ENCODE results near the gene DLGAP1. TPM values are rescaled to one million over a fixed set of nuclear protein-coding genes. Genes with fewer than 3 reads are reported as not detected.

DLGAP1 gene
- polyA plus RNA-seq, 1 of the 3 experiments (the other 2 are of a cell fraction), result not detected

GRCh38 chr18:3985020-3985419, 470.1 kb downstream of the DLGAP1 start:
- no peak for DNase-seq
- CTCF ChIA-PET, result interaction anchor here (1.1 to 1.5 kb wide), 3 partner anchors 11 to 121 kb away, joined by 3 to 8 read pairs (median 5); no protein-coding TSS in a partner anchor

GRCh38 chr18:3984163-3984757, 470.8 kb downstream of the DLGAP1 start:
- H3K9me2 ChIP-seq, result no peaks in the 10 kb centered on the region
- no peak overlapping the region for H3K27ac ChIP-seq (ENCODE audit: low read depth in 2 of 2, low read length in 1 of 2)
- no peaks in the 10 kb centered on the region for H4K20me1 ChIP-seq (ENCODE audit: insufficient read depth)
- no peaks in the 10 kb centered on the region; the same call in 1 of the 2 replicates for H3K27me3 ChIP-seq (ENCODE audit: insufficient read depth)
- H2AFZ ChIP-seq (ENCODE audit: low read depth), result no peak overlapping the region
- H3K4me2 ChIP-seq, result no peak overlapping the region
- POLR2A ChIA-PET, result interaction anchor here (0.6 kb wide), 1 partner anchor 11 kb away, joined by 3 read pairs; no protein-coding TSS in a partner anchor
- no peaks in the 10 kb centered on the region for H3K79me2 ChIP-seq (ENCODE audit: insufficient read depth)
- CTCF ChIA-PET, result interaction anchor here (1.1 to 1.5 kb wide), 3 partner anchors 11 to 122 kb away, joined by 3 to 5 read pairs (median 5); no protein-coding TSS in a partner anchor
- H3K36me3 ChIP-seq (replicated peaks in 1 of 2; ENCODE audit: control insufficient read depth in 1 of 2, insufficient read depth in 2 of 2, low read length in 1 of 2), result no peaks in the 10 kb centered on the region
- H3F3A ChIP-seq (replicated peaks; ENCODE audit: insufficient read depth), result no peaks in the 10 kb centered on the region
- no peak for DNase-seq
- no peak overlapping the region for H3K4me3 ChIP-seq (ENCODE audit: low read depth in 2 of 2, low read length in 1 of 2)
- H3K9ac ChIP-seq, result no peak overlapping the region
- 5% methylated on average over 3 of the region's 3 CpGs for WGBS (ENCODE audit: low lambda C conversion rate)
- peaks cover 0 to 14% of the 10 kb centered on the region in 2 experiments; a peak in 1 of 4 replicates for H3K4me1 ChIP-seq (ENCODE audit: control insufficient read depth in 1 of 2, insufficient read depth in 2 of 2, low read depth in 1 of 2, low read length in 1 of 2)
- no peaks in the 10 kb centered on the region for H3K9me3 ChIP-seq
- TF ChIP-seq RXRA (IDR thresholded peaks at IDR 0.05; ENCODE audit: borderline replicate concordance, low read depth) (no peak), USF2 (IDR thresholded peaks at IDR 0.05; ENCODE audit: borderline replicate concordance, low read depth, low read length) (no peak), SIN3A (IDR thresholded peaks at IDR 0.05; ENCODE audit: borderline replicate concordance, low read depth, low read length) (no peak), FOXJ3 (CRISPR knock-in tag; IDR thresholded peaks at IDR 0.05) (no peak), FOXM1 (IDR thresholded peaks at IDR 0.05; ENCODE audit: low read depth) (no peak), POLR2AphosphoS5 (IDR thresholded peaks at IDR 0.05; ENCODE audit: low read depth, low read length) (no peak), CHD2 (IDR thresholded peaks at IDR 0.05; ENCODE audit: low read length, partially characterized antibody) (no peak), CTCF (IDR thresholded peaks at IDR 0.05) (no peak), SMC3 (IDR thresholded peaks at IDR 0.05; ENCODE audit: low read depth, low read length) (no peak)

More at GRCh38 chr18:3985020-3985419, 470.1 kb downstream of the DLGAP1 start:
- Histone ChIP-seq H3K4me1 (ENCODE audit: control insufficient read depth in 1 of 2, insufficient read depth in 2 of 2, low read depth in 1 of 2, low read length in 1 of 2) (peaks cover 0 to 14% of the 10 kb centered on the region in 2 experiments; a peak in 1 of 4 replicates), H3K9ac (no peak overlapping the region), H2AFZ (ENCODE audit: low read depth) (peak overlapping the region; percentile 42; the same call in 1 of the 2 replicates), H3K9me2 (no peaks in the 10 kb centered on the region), H3K36me3 (replicated peaks in 1 of 2; ENCODE audit: control insufficient read depth in 1 of 2, insufficient read depth in 2 of 2, low read length in 1 of 2) (no peaks in the 10 kb centered on the region), H3K27me3 (ENCODE audit: insufficient read depth) (no peaks in the 10 kb centered on the region; the same call in 1 of the 2 replicates), H3K27ac (ENCODE audit: low read depth in 2 of 2, low read length in 1 of 2) (no peak overlapping the region), H3K4me2 (no peak overlapping the region), H3F3A (replicated peaks; ENCODE audit: insufficient read depth) (no peaks in the 10 kb centered on the region), H3K9me3 (no peaks in the 10 kb centered on the region), H3K4me3 (ENCODE audit: low read depth in 2 of 2, low read length in 1 of 2) (no peak overlapping the region), H3K79me2 (ENCODE audit: insufficient read depth) (no peaks in the 10 kb centered on the region), H4K20me1 (ENCODE audit: insufficient read depth) (no peaks in the 10 kb centered on the region)
- no peak for TF ChIP-seq RFX5 (IDR thresholded peaks at IDR 0.05; ENCODE audit: low read length)
- no peak for TF ChIP-seq FOXM1 (IDR thresholded peaks at IDR 0.05; ENCODE audit: low read depth)
- no peak for TF ChIP-seq USF2 (IDR thresholded peaks at IDR 0.05; ENCODE audit: borderline replicate concordance, low read depth, low read length)
- no peak for TF ChIP-seq RAD21 (IDR thresholded peaks at IDR 0.05; ENCODE audit: low read length)
- no peak for TF ChIP-seq FOSL2 (IDR thresholded peaks at IDR 0.05; ENCODE audit: borderline replicate concordance, low read depth)
- TF ChIP-seq TCF12 (IDR thresholded peaks at IDR 0.05), result no peak
- no peak for TF ChIP-seq ZBTB33 (IDR thresholded peaks at IDR 0.05; ENCODE audit: borderline replicate concordance, low read depth)
- TF ChIP-seq EP300 (IDR thresholded peaks at IDR 0.05; ENCODE audit: borderline replicate concordance in 1 of 2, low read depth in 1 of 2, low read length in 1 of 2), result no peak
- no peak for TF ChIP-seq EZH2phosphoT487 (IDR thresholded peaks at IDR 0.05; ENCODE audit: borderline replicate concordance, low read depth)
- no peak for TF ChIP-seq MEF2A (IDR thresholded peaks at IDR 0.05; ENCODE audit: borderline replicate concordance, low read depth)
- no peak for TF ChIP-seq SIN3A (IDR thresholded peaks at IDR 0.05; ENCODE audit: borderline replicate concordance, low read depth, low read length)
- TF ChIP-seq ELF1 (IDR thresholded peaks at IDR 0.05), result no peak
- no peak for TF ChIP-seq JUND (IDR thresholded peaks at IDR 0.05)
- no peak for TF ChIP-seq RCOR1 (IDR thresholded peaks at IDR 0.05; ENCODE audit: low read length)
- POLR2A ChIA-PET, result interaction anchor here (0.6 kb wide), 1 partner anchor 689 kb away, joined by 5 read pairs; no protein-coding TSS in a partner anchor
